Measurements from ENCODE around the gene CDKL4. TPM values are rescaled to one million over a fixed set of nuclear protein-coding genes. Genes with fewer than 3 reads are reported as not detected.
"Not testable (repeated sequence)": the region's sequence is repeated elsewhere in the genome, so short reads cannot be mapped to it uniquely, and the experiment has no call there.

The CDKL4 gene
- polyA plus RNA-seq, 5 donors: 0.40 to 2.0 (median 1.1) TPM

DNA sequence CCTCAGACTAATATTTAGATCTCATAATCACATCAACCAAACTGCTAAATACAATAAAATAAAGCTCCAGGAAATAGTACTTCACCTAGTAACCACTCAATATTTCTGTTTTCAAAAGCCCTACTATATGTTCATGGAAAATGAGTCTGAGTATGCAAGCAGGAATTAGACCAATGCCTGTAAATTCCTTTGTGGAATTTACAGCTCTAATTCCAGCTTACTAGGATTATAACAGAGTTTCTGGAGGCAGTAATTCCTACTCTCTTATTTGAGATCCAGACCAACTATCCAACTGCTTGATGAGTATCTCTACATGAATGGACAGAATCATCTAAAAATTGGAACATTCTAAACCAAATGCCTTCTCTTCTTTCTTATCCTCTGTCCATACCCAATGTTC, 11.6 kb downstream of the CDKL4 start:
- no peak for DNase-seq

DNA sequence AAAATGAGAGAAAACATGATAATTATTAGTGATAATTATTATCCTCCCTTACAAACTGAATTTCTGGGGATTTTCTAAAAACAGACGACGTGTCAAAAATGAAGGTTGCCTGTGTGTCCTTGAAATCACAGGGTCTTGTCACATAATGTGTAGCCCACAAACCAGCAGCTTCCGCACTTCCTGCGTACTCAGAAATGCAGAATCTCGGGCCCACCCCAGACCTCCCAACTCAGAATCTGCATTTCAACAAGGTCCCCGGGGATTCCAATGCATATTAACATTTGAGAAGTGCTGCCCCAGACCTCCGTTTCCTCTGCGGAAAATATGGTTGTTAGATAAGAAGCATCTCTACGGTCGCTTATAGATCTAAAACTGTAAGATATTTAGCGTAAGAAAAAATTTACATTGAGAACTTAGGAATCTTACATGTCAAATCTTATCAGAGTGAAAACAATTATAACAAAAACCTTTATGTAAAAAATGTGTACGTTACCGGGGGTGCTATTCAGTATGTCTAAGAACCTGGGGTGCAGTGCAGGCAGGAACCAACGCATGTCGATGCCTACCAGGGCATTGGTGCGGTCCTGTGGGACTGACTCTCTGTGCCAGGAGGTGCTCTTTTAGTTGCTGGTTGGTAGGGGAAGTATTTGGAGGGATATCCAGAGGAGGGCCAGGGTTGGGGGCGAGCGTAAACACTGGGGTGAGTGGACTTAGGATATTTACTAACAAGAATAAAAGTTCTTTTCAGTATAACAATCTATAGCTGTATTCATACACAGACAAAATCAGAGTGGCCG, 15.2 kb downstream of the CDKL4 start:
- DNase-seq: peak in 1 of 2 donors; percentile 25

- peak; percentile 70 to 73 for DNase-seq
Measured at GRCh38 chr2:39227628-39228412, 15.9 kb downstream of the CDKL4 start.

- no peak for DNase-seq
Measured at GRCh38 chr2:39225567-39225966, 18.2 kb downstream of the CDKL4 start.

DNA sequence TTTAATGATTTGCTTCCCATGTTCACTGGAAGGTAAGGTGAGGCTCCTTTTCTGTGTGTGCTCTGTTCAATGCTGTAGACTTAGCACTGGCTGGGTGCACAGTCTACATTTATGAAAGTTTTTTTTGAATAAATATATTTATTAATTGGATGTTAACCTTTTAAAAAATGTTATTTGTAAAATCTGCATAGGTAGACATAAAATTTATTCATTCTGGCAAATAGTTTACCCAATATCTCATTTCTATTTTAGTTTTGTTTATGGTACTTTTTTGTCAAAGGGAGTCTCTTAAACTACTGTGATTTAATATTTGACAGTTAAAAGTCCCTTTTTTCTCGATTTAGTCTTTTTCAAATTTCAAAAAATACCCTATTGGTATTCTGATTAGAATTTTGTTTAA, 19.9 kb downstream of the CDKL4 start:
- no peak for DNase-seq

DNA sequence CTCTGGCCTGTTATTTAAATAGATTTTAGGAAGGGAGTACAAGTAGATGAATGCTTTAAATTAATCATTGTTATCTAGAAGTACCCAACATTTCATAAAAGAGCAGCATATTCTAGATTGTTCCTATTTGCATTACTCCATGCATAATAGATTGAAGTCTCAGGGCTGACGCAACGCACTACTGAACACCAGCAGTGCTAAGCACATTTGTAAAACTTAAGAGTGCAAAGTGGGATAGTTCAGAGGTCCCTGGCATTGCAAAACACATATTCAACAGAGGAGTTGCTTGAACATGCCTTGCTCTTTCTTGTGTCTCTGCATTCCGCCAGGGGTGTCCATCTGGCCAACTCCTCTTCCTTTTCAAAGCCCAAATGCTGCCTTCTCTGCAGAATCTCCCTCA, 22.3 kb downstream of the CDKL4 start:
- no peak for DNase-seq

DNA sequence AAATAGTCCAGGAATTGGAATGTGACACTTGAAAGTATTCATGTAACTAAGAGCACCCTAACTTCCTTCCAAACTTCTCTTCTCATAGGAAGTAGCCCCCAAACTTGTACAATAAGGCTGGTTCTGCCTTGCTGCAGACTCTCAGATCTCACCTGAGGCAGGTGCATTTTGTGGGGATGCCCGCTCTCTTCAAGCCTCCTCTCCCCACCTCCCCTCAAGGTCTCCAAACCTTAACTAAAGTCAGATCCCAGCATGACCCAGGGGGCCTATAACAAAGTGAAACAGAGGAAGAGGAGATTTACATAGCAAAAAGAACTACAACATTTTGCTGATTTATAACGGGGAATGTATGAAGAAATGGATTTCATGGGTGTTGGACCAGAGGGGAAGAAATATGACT, 23.6 kb downstream of the CDKL4 start:
- DNase-seq: no peak

GRCh38 chr2:39218391-39218790, 25.4 kb downstream of the CDKL4 start:
- no peak for DNase-seq

DNA sequence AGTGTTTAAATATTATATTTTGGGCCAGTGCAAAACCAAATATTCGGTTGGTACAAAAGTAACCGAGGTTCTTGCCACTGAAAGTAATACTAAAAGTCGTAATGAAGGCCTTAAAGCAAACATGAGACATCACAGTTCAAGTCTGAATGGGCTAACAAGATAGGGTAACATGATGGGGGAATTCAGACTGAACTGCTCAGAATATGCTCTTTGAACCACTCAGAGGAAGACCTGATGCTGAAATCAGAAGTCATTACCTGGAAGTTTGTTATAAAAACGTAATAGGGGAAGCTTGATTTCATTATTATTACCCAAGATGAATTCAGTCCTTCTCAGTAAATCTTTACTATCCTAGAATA, 26.6 kb downstream of the CDKL4 start:
- no peak for DNase-seq

GRCh38 chr2:39216346-39217191, 27.2 kb downstream of the CDKL4 start:
- DNase-seq: no peak

DNA sequence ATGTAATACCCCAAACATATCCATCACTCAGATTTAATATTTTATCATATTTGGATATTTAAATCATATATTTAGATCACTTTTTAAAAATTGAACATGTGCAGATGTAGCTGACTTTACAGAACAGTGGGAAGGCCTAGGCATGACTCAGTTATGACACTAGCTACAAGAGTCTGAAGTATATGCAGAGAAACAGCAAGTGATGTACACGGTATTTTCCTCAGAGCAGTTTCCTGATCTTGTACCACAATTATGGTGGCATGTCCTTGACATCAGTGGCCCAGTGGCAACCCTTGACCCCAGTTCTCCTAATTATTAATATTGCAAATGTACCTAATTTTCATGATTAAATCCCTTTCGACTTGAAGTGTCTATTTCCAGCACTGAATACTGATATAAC, 28.2 kb downstream of the CDKL4 start:
- DNase-seq: no peak

DNA sequence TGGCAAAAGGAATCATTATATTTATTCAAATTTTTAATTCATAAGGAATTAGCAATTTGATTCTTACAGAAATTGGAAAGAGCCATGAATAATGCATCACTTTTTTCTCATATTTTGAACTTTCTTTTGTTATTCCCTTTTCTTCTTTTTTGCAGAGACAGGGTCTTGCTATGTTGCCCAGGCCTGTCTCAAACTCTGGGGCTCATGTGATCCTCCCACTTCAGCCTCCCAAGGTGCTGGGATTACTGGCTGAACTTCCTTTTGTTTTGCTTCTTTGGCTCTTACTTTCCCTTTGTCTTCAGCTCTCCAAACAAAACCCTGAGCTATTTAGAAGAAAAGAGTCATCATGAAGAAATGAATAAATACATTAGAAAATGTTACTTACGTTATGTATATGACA, 30.8 kb downstream of the CDKL4 start:
- DNase-seq: no peak

DNA sequence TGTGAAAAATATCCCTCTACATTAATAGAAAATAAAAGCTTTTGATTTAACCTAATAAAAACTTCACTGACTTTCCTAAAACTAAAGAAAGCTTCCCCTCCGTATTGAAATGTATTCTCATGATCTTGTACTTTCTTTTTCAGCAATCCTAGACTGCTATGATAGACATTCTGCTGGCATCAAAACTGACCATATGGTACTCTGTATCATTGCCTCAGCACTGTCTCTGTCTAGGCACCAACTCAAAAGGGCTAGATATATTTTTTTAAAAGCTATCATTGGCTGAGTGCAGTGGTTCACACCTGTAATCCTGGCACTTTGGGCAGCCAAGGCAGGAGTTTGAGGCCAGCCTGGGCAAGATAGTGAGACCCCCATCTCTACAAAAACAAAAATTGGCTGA, 32.9 kb downstream of the CDKL4 start:
- no peak for DNase-seq

DNA sequence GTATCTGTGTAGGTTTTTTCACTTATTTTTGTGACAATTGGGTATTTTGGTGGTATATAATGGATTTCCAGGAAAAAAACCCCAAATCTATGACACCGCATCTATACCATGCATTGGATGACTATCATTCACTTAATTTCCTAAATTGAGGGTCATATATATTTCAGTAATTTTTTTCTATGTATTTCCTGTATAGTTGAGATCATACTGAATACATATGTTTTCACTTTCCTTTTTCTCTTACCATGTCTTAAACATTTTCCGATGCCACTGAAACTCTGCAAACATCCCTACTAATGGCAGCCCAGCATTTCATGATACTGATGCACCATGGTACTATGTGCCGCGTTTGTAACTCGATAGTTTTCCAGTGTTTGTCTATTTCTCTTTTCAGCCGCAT, 40.4 kb downstream of the CDKL4 start:
- no peak for DNase-seq

- no peak for DNase-seq
Measured at GRCh38 chr2:39202639-39203369, 41.0 kb downstream of the CDKL4 start.

- not testable (repeated sequence) for DNase-seq
Measured at GRCh38 chr2:39197003-39197402, 46.8 kb downstream of the CDKL4 start.

- DNase-seq: no peak
Measured at GRCh38 chr2:39194686-39195085, 49.1 kb downstream of the CDKL4 start.

DNA sequence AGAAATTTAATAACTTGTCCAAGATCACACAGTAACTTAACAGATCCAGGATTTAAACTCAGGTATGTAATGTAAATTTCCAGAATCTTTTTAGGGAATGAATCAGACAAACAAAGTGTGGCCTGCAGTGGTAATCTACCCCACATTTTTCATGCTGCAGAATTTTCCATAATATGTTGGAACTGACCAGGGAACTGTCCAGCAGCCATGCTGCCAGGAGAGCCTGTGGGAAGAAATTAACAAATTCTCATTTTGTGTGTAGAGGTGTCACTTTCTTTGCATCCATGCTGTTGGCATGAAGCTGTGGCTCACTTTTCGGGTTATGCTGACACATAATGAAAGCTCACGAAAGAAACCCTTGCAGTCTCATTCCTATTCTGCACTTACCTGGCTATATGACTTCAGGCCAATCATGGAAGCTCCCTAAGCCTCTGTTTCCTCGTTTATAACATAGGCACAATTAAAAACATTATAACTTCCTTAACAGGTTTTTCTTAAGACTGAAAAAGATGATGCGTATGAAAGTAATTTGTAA, 54.7 kb downstream of the CDKL4 start:
- no peak for DNase-seq

GRCh38 chr2:39183673-39184072, 60.1 kb downstream of the CDKL4 start:
- no peak for DNase-seq

DNA sequence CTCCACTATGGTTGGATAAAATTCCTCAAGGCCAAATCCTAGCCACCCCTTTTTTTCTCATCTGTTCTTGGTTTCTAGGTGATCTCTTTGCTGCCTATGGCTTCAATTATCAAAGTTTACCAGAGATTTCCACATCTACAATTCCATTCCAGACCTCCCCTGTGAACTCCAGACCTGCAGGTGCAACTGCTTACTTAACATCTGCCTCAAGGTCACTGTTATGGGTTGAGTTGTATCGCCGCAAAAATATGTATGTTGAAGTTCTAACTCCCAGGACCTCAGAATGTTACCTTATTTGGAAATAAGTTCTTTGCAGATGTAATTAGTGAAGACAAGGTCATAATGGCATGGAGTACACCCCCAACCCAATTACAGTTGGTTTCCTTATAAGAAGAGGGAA, 62.5 kb downstream of the CDKL4 start:
- DNase-seq: no peak
